ENCODE measurements around the gene STXBP4. TPM values are rescaled to one million over a fixed set of nuclear protein-coding genes. Genes with fewer than 3 reads are reported as not detected.
A peak's percentile ranks its signal among the peaks of the same experiment; 100 is the strongest.

STXBP4 gene
- total RNA-seq, 1 experiment from 2014 or later, result 13.6 TPM

- peaks cover 73% of the 10 kb centered on the region for H3K79me2 ChIP-seq (ENCODE audit: insufficient read depth, low read length)
- peak overlapping the region; percentile 87 for H3K9ac ChIP-seq (ENCODE audit: low read length)
- H2AFZ ChIP-seq (ENCODE audit: low read depth, low read length, poor library complexity, severe bottlenecking), result peak overlapping the region; percentile 81
- peak overlapping the region; percentile 91 for H3K4me2 ChIP-seq (ENCODE audit: low read length)
- H3K4me3 ChIP-seq (replicated peaks in 1 of 2; ENCODE audit: low read depth in 1 of 2, low read length in 2 of 2), result peak overlapping the region; percentile 94 to 97
- no peaks in the 10 kb centered on the region for H3K9me2 ChIP-seq (ENCODE audit: insufficient read depth)
- RAD21 ChIA-PET (ENCODE audit: low non-redundant PET in 1 of 2, low total read pairs in 2 of 2, uncharacterized antibody in 2 of 2, unreplicated experiment in 2 of 2), result no interaction called here
- H3K36me3 ChIP-seq (ENCODE audit: control insufficient read depth in 1 of 2, insufficient read depth in 2 of 2, low read length in 2 of 2), result peaks cover 5 to 14% of the 10 kb centered on the region in 2 experiments; a peak in 3 of 4 replicates
- peaks cover 3 to 16% of the 10 kb centered on the region in 2 experiments; a peak in 3 of 4 replicates for H3K4me1 ChIP-seq (ENCODE audit: control insufficient read depth in 1 of 2, insufficient read depth in 2 of 2, low read length in 2 of 2)
- CTCF ChIA-PET, result no interaction called here
- BruUV-seq (replicated peaks), result TSS peak; percentile 64
- ATAC-seq (peak; percentile 36), DNase-seq (ENCODE audit: low read depth, low spot score) (no peak)
- H4K20me1 ChIP-seq (ENCODE audit: insufficient read depth), result no peaks in the 10 kb centered on the region
- H3K27ac ChIP-seq (ENCODE audit: low read depth, low read length), result peak overlapping the region; percentile 73
- H3K27me3 ChIP-seq (ENCODE audit: insufficient read depth, low read length), result no peaks in the 10 kb centered on the region
- TF ChIP-seq ZNF274 (IDR thresholded peaks at IDR 0.05; ENCODE audit: low read depth, low read length) (no peak), TCF7L2 (IDR thresholded peaks at IDR 0.05; ENCODE audit: borderline replicate concordance, extremely low read depth, insufficient read depth, insufficient read length) (no peak), POLR2AphosphoS5 (IDR thresholded peaks at IDR 0.05; ENCODE audit: low read depth, low read length) (no peak), EZH2phosphoT487 (IDR thresholded peaks at IDR 0.05; ENCODE audit: borderline replicate concordance) (no peak), ATF3 (IDR thresholded peaks at IDR 0.05) (no peak), ZFX (IDR thresholded peaks at IDR 0.05) (no peak), REST (IDR thresholded peaks at IDR 0.05; ENCODE audit: low read depth) (no peak), ZBTB33 (IDR thresholded peaks at IDR 0.05; ENCODE audit: extremely low read depth, insufficient replicate concordance, low read length) (no peak), CBX3 (IDR thresholded peaks at IDR 0.05; ENCODE audit: low read depth) (no peak), SRF (IDR thresholded peaks at IDR 0.05; ENCODE audit: low read depth) (no peak), SIN3A (IDR thresholded peaks at IDR 0.05; ENCODE audit: low read depth) (no peak), EZH2 (IDR thresholded peaks at IDR 0.05) (no peak)
- POLR2A ChIA-PET, result no interaction called here
- intact Hi-C loops (cut with micrococcal nuclease), result loop anchor here (2.0 kb wide), 1 partner anchor 68 kb away; the partner anchor contains the start of gene TOM1L1
- H3K9me3 ChIP-seq (ENCODE audit: control insufficient read depth in 1 of 2, insufficient read depth in 1 of 2, low read depth in 1 of 2, low read length in 2 of 2), result no peaks in the 10 kb centered on the region
These were observed 395 bp downstream of the STXBP4 start for GRCh38 chr17:54968988-54969332.
